ENCODE measurements around the gene ACTR3C.
"Not testable (repeated sequence)": the region's sequence is repeated elsewhere in the genome, so short reads cannot be mapped to it uniquely, and the experiment has no call there.

GRCh38 chr7:150305259-150305902 is 18.0 kb downstream of the ACTR3C start:
- not testable (repeated sequence) for TF ChIP-seq CTCF (IDR thresholded peaks at IDR 0.05); EZH2 (IDR thresholded peaks at IDR 0.05; ENCODE audit: borderline replicate concordance, insufficient read depth, low read depth, low read length, poor library complexity, severe bottlenecking)
